Small intestine (tissue), 7 donors: ENCODE results near the gene BMPR1B. TPM values are rescaled to one million over a fixed set of nuclear protein-coding genes. Genes with fewer than 3 reads are reported as not detected.

Experiments
- DNase-seq, 2 donors: peaks; one replicate each; pipeline versions ENCODE4 v3.0.0 to v3.0.0-alpha.2; 2013
- FAIRE-seq: peaks from 2 replicates; lab custom pipeline; 2012; peaks lifted over from hg19 to GRCh38; lab: Jason Lieb, UNC
- H3K27ac ChIP-seq, 3 donors: one replicate each; pipeline ENCODE4 v1.5.1; 2013; ENCODE audit warnings: low read length in 2 of 3, mild to moderate bottlenecking in 2 of 3, control low read depth in 1 of 3, inconsistent platforms in 1 of 3, low read depth in 1 of 3, moderate library complexity in 1 of 3
- H3K27me3 ChIP-seq, 3 donors: one replicate each; pipeline ENCODE4 v1.6.1; 2013; ENCODE audit warnings: low read length in 3 of 3, inconsistent platforms in 1 of 3; ENCODE audit not compliant: control insufficient read depth in 3 of 3, insufficient read depth in 3 of 3
- H3K36me3 ChIP-seq, 3 donors: one replicate each; pipeline ENCODE4 v1.6.1; 2013; ENCODE audit warnings: low read length in 3 of 3, inconsistent platforms in 1 of 3, low read depth in 1 of 3, mild to moderate bottlenecking in 1 of 3, moderate library complexity in 1 of 3; ENCODE audit not compliant: control insufficient read depth in 3 of 3, insufficient read depth in 2 of 3
- H3K4me1 ChIP-seq, 3 donors: one replicate each; pipeline ENCODE4 v1.6.1; 2013; ENCODE audit warnings: low read length in 2 of 3, inconsistent platforms in 1 of 3, low read depth in 1 of 3, mild to moderate bottlenecking in 1 of 3, moderate library complexity in 1 of 3; ENCODE audit not compliant: control insufficient read depth in 3 of 3, insufficient read depth in 2 of 3
- H3K4me3 ChIP-seq, 3 donors: one replicate each; pipeline ENCODE4 v1.5.1; 2013; ENCODE audit warnings: low read length in 3 of 3, control low read depth in 1 of 3, inconsistent platforms in 1 of 3, low read depth in 1 of 3, mild to moderate bottlenecking in 1 of 3, moderate library complexity in 1 of 3
- H3K9me3 ChIP-seq, 2 donors: one replicate each; pipeline ENCODE4 v1.6.1; 2013; ENCODE audit warnings: low read depth in 1 of 2, low read length in 1 of 2; ENCODE audit not compliant: control insufficient read depth in 2 of 2, insufficient read depth in 1 of 2
- WGBS, 3 donors: extraction: QIAGEN DNeasy Blood & Tissue Kit; methylation state at CpG; one replicate each; pipeline ENCODE4 v1.1.7; 2013; 5-methylcytosine and 5-hydroxymethylcytosine counted together
- polyA plus RNA-seq, 4 donors: library from polyadenylated mRNA; stranded (reverse) in 3 of 4; unstranded in 1 of 4; fragments of 200-250 nt in 3 of 4; fragments of 120-200 nt in 1 of 4; gene quantifications; one replicate each; pipeline versions ENCODE4 v1.2.1 to v1.2.3, GENCODE V29; 2013
- donor health status: healthy with polysubstance abuse.
- donor health status: control.
- donor health status: control.
- donor health status: Bipolar disorder and iron deficiency.
- donor health status: healthy.

BMPR1B gene
- polyA plus RNA-seq, 4 donors: 0.07 to 0.10 TPM; not detected in 2

GRCh38 chr4:94961420-94961819, 203.7 kb downstream of the BMPR1B start:
- WGBS, 3 donors: 81 to 89% (median 86%) methylated on average over 2 of the region's 2 CpGs
- DNase-seq: no peak
- Histone ChIP-seq H3K36me3 (no peaks in the 10 kb centered on the region), H3K9me3 (no peaks in the 10 kb centered on the region), H3K4me1 (no peaks in the 10 kb centered on the region), H3K4me3 (no peak overlapping the region), H3K27me3 (no peaks in the 10 kb centered on the region), H3K27ac (no peak overlapping the region)
- FAIRE-seq: no peak

- Histone ChIP-seq H3K27me3 (no peaks in the 10 kb centered on the region), H3K9me3 (no peaks in the 10 kb centered on the region), H3K4me3 (no peak overlapping the region), H3K27ac (no peak overlapping the region), H3K36me3 (no peaks in the 10 kb centered on the region), H3K4me1 (no peaks in the 10 kb centered on the region)
- FAIRE-seq: no peak
- DNase-seq: no peak
Measured at GRCh38 chr4:94962484-94962883, 204.7 kb downstream of the BMPR1B start.

GRCh38 chr4:94965852-94966251, 208.1 kb downstream of the BMPR1B start:
- no peak for DNase-seq
- Histone ChIP-seq H3K4me1 (no peaks in the 10 kb centered on the region), H3K27me3 (no peaks in the 10 kb centered on the region), H3K9me3 (no peaks in the 10 kb centered on the region), H3K4me3 (no peak overlapping the region), H3K27ac (no peak overlapping the region), H3K36me3 (no peaks in the 10 kb centered on the region)
- no peak for FAIRE-seq

- FAIRE-seq: no peak
- DNase-seq: no peak
- Histone ChIP-seq H3K36me3 (no peaks in the 10 kb centered on the region), H3K4me1 (no peaks in the 10 kb centered on the region), H3K27me3 (no peaks in the 10 kb centered on the region), H3K4me3 (no peak overlapping the region), H3K9me3 (no peaks in the 10 kb centered on the region), H3K27ac (no peak overlapping the region)
- WGBS, 3 donors: 65 to 75% (median 71%) methylated on average over 4 of the region's 4 CpGs
Measured at GRCh38 chr4:94968493-94968892, 210.7 kb downstream of the BMPR1B start.

GRCh38 chr4:94970650-94971049, 212.9 kb downstream of the BMPR1B start:
- no peaks in the 10 kb centered on the region for H3K36me3 ChIP-seq
- H3K9me3 ChIP-seq: no peaks in the 10 kb centered on the region
- 27 to 54% (median 44%) methylated on average over 1 of the region's 1 CpG for WGBS, 3 donors
- H3K4me1 ChIP-seq: no peaks in the 10 kb centered on the region
- H3K27me3 ChIP-seq: no peaks in the 10 kb centered on the region
- no peak overlapping the region for H3K27ac ChIP-seq
- FAIRE-seq (no peak), DNase-seq (no peak)
- H3K4me3 ChIP-seq: no peak overlapping the region

- no peaks in the 10 kb centered on the region for H3K4me1 ChIP-seq
- no peak overlapping the region for H3K4me3 ChIP-seq
- FAIRE-seq (no peak), DNase-seq (no peak)
- H3K27ac ChIP-seq: no peak overlapping the region
- WGBS, 3 donors: 81 to 86% (median 84%) methylated on average over 3 of the region's 3 CpGs
- H3K27me3 ChIP-seq: no peaks in the 10 kb centered on the region
- no peaks in the 10 kb centered on the region for H3K36me3 ChIP-seq
- H3K9me3 ChIP-seq: no peaks in the 10 kb centered on the region
Measured at GRCh38 chr4:94974773-94975172, 217.0 kb downstream of the BMPR1B start.

GRCh38 chr4:94976371-94977011, 218.7 kb downstream of the BMPR1B start:
- DNase-seq (no peak), FAIRE-seq (no peak)
- Histone ChIP-seq H3K4me3 (no peak overlapping the region), H3K27ac (no peak overlapping the region), H3K4me1 (no peaks in the 10 kb centered on the region), H3K27me3 (no peaks in the 10 kb centered on the region), H3K36me3 (no peaks in the 10 kb centered on the region), H3K9me3 (no peaks in the 10 kb centered on the region)
- WGBS, 3 donors: 30 to 62% (median 31%) methylated on average over 1 of the region's 1 CpG

- Histone ChIP-seq H3K27me3 (no peaks in the 10 kb centered on the region), H3K4me3 (no peak overlapping the region), H3K4me1 (no peaks in the 10 kb centered on the region), H3K27ac (no peak overlapping the region), H3K36me3 (no peaks in the 10 kb centered on the region), H3K9me3 (no peaks in the 10 kb centered on the region)
- DNase-seq: no peak
- no peak for FAIRE-seq
- 67 to 75% (median 68%) methylated on average over 3 of the region's 3 CpGs for WGBS, 3 donors
Measured at GRCh38 chr4:94978904-94979303, 221.1 kb downstream of the BMPR1B start.

GRCh38 chr4:94979621-94980020, 221.9 kb downstream of the BMPR1B start:
- Histone ChIP-seq H3K4me3 (no peak overlapping the region), H3K9me3 (no peaks in the 10 kb centered on the region), H3K27me3 (no peaks in the 10 kb centered on the region), H3K36me3 (no peaks in the 10 kb centered on the region), H3K4me1 (no peaks in the 10 kb centered on the region), H3K27ac (no peak overlapping the region)
- DNase-seq (no peak), FAIRE-seq (no peak)
- WGBS, 3 donors: 82 to 91% (median 84%) methylated on average over 5 of the region's 5 CpGs
